ENCODE results near the gene OR6C2.
"Not testable (repeated sequence)": the region's sequence is repeated elsewhere in the genome, so short reads cannot be mapped to it uniquely, and the experiment has no call there.

- not testable (repeated sequence) for TF ChIP-seq CTCF, POLR2A, POLR2AphosphoS5 (IDR thresholded peaks at IDR 0.05)
These were observed 40.4 kb downstream of the OR6C2 start for GRCh38 chr12:55484284-55484683.

Measured in gastroesophageal sphincter (tissue), 3 donors.